Inflammatory macrophage treated with lipopolysaccharide for 4 hours (primary cell): ENCODE data around the gene FAAH.

ENCODE experiments used
- DNase-seq: peaks from one replicate; pipeline ENCODE4 v3.0.0-alpha.2; 2020

Gene FAAH

GRCh38 chr1:46401154-46401913 lies 7.2 kb downstream of the FAAH start:
- DNase-seq = peak; percentile 61

GRCh38 chr1:46401964-46402626 lies 8.0 kb downstream of the FAAH start:
- DNase-seq = peak; percentile 88

- no peak for DNase-seq
Measured at GRCh38 chr1:46403916-46404315, 9.8 kb downstream of the FAAH start.

GRCh38 chr1:46404482-46405196 lies 10.5 kb downstream of the FAAH start:
- peak; percentile 51 for DNase-seq

GRCh38 chr1:46405197-46405555 lies 11.1 kb downstream of the FAAH start:
- DNase-seq = no peak

- DNase-seq = peak; percentile 17
Measured at GRCh38 chr1:46405724-46406123, 11.6 kb downstream of the FAAH start.

- DNase-seq = no peak
Measured at GRCh38 chr1:46406881-46407608, 12.9 kb downstream of the FAAH start.

GRCh38 chr1:46407636-46408035 lies 13.5 kb downstream of the FAAH start:
- no peak for DNase-seq

GRCh38 chr1:46408356-46409062 lies 14.4 kb downstream of the FAAH start:
- DNase-seq = no peak

GRCh38 chr1:46409063-46409372 lies 14.9 kb downstream of the FAAH start:
- no peak for DNase-seq

GRCh38 chr1:46410156-46411009 lies 16.3 kb downstream of the FAAH start:
- DNase-seq = no peak

- no peak for DNase-seq
Measured at GRCh38 chr1:46411010-46411405, 16.9 kb downstream of the FAAH start.

- DNase-seq = no peak
Measured at GRCh38 chr1:46411601-46412341, 17.7 kb downstream of the FAAH start.

- DNase-seq = no peak
Measured at GRCh38 chr1:46412893-46413595, 18.9 kb downstream of the FAAH start.

GRCh38 chr1:46413596-46413985 lies 19.5 kb downstream of the FAAH start:
- peak; percentile 11 for DNase-seq

GRCh38 chr1:46415514-46415913 lies 21.4 kb downstream of the FAAH start:
- no peak for DNase-seq

- DNase-seq = no peak
Measured at GRCh38 chr1:46418976-46419375, 24.9 kb downstream of the FAAH start.

- DNase-seq = no peak
Measured at GRCh38 chr1:46420533-46420915, 26.4 kb downstream of the FAAH start.

- DNase-seq = no peak
Measured at GRCh38 chr1:46421739-46422138, 27.6 kb downstream of the FAAH start.

GRCh38 chr1:46422261-46422871 lies 28.2 kb downstream of the FAAH start:
- no peak for DNase-seq
